Progenitor cell of endocrine pancreas (in vitro differentiated cells): ENCODE data around the gene RPS23. TPM values are rescaled to one million over a fixed set of nuclear protein-coding genes. Genes with fewer than 3 reads are reported as not detected.

Source experiments
- DNase-seq: peaks from one replicate; pipeline ENCODE4 v3.0.0; 2021; ENCODE audit warnings: low spot score; ENCODE audit not compliant: unreplicated experiment
- H3K27ac Mint-ChIP-seq: 2 replicates; pipeline ENCODE4 v1.8.0; 2021; ENCODE audit warnings: mild to moderate bottlenecking, moderate library complexity, mixed read lengths
- H3K27me3 Mint-ChIP-seq: 2 replicates; pipeline ENCODE4 v1.8.0; 2021; ENCODE audit warnings: mixed read lengths
- H3K36me3 Mint-ChIP-seq: 2 replicates; pipeline ENCODE4 v1.8.0; 2022; ENCODE audit warnings: mixed read lengths; ENCODE audit not compliant: insufficient read depth
- H3K4me1 Mint-ChIP-seq: 2 replicates; pipeline ENCODE4 v1.8.0; 2021; ENCODE audit warnings: low read depth, mixed read lengths
- H3K4me3 Mint-ChIP-seq: 2 replicates; pipeline ENCODE4 v1.8.0; 2021; ENCODE audit warnings: low read depth, mild to moderate bottlenecking, moderate library complexity, mixed read lengths
- H3K9me3 Mint-ChIP-seq: 2 replicates; pipeline ENCODE4 v1.8.0; 2021; ENCODE audit warnings: low read depth, mixed read lengths
- CTCF ChIP-seq: fragments of 200-600 bp; sonication (generic); IDR thresholded peaks from one replicate; pipeline ENCODE4 v1.5.0; 2021; ENCODE audit warnings: antibody characterized with exemption, mild to moderate bottlenecking; ENCODE audit not compliant: unreplicated experiment
- total RNA-seq: library from RNA; stranded (reverse); gene quantifications from 2 replicates; pipeline ENCODE4 v1.2.1, GENCODE V29; 2021

RPS23 gene
- total RNA-seq, 1 donor from 2014 or later = 1,896 TPM

- peaks cover 12% of the 10 kb centered on the region for H3K4me1 Mint-ChIP-seq
- no peaks in the 10 kb centered on the region for H3K27me3 Mint-ChIP-seq
- DNase-seq = no peak
- H3K4me3 Mint-ChIP-seq = no peak overlapping the region
- H3K36me3 Mint-ChIP-seq = peaks cover 10% of the 10 kb centered on the region
- no peak overlapping the region for H3K27ac Mint-ChIP-seq
- TF ChIP-seq CTCF = no peak
- H3K9me3 Mint-ChIP-seq = peaks cover 10% of the 10 kb centered on the region
These were observed 31.0 kb upstream of the RPS23 start for GRCh38 chr5:82309091-82309531.

GRCh38 chr5:82308416-82308815 is 30.3 kb upstream of the RPS23 start:
- Mint-ChIP-seq H3K36me3 (peaks cover 10% of the 10 kb centered on the region), H3K27me3 (no peaks in the 10 kb centered on the region)

GRCh38 chr5:82307451-82307850 is 29.3 kb upstream of the RPS23 start:
- H3K4me1 Mint-ChIP-seq = peaks cover 1% of the 10 kb centered on the region
- H3K36me3 Mint-ChIP-seq = peaks cover 10% of the 10 kb centered on the region
- no peak overlapping the region for H3K4me3 Mint-ChIP-seq
- no peaks in the 10 kb centered on the region for H3K27me3 Mint-ChIP-seq
- no peak for DNase-seq
- H3K9me3 Mint-ChIP-seq = peaks cover 10% of the 10 kb centered on the region
- no peak overlapping the region for H3K27ac Mint-ChIP-seq
- TF ChIP-seq CTCF = no peak

More at GRCh38 chr5:82308416-82308815, 30.3 kb upstream of the RPS23 start:
- Mint-ChIP-seq H3K27ac (no peak overlapping the region), H3K9me3 (peaks cover 10% of the 10 kb centered on the region), H3K4me3 (no peak overlapping the region), H3K4me1 (peaks cover 11% of the 10 kb centered on the region)
- no peak for TF ChIP-seq CTCF
- no peak for DNase-seq

GRCh38 chr5:82306151-82306550 is 28.0 kb upstream of the RPS23 start:
- TF ChIP-seq CTCF = no peak
- Mint-ChIP-seq H3K36me3 (peaks cover 9% of the 10 kb centered on the region), H3K4me1 (no peaks in the 10 kb centered on the region), H3K4me3 (no peak overlapping the region), H3K27me3 (no peaks in the 10 kb centered on the region), H3K27ac (no peak overlapping the region), H3K9me3 (peaks cover 10% of the 10 kb centered on the region)
- DNase-seq = no peak

GRCh38 chr5:82301190-82301589 is 23.0 kb upstream of the RPS23 start:
- peaks cover 3% of the 10 kb centered on the region for H3K9me3 Mint-ChIP-seq
- H3K27ac Mint-ChIP-seq = no peak overlapping the region

More at GRCh38 chr5:82301190-82301589, 23.0 kb upstream of the RPS23 start:
- Mint-ChIP-seq H3K4me1 (no peaks in the 10 kb centered on the region), H3K36me3 (no peaks in the 10 kb centered on the region), H3K27me3 (no peaks in the 10 kb centered on the region), H3K4me3 (no peak overlapping the region)
- no peak for TF ChIP-seq CTCF
- DNase-seq = no peak
